Measurements from ENCODE around the gene PNLIPRP1.

- TF ChIP-seq, protein P1, sequence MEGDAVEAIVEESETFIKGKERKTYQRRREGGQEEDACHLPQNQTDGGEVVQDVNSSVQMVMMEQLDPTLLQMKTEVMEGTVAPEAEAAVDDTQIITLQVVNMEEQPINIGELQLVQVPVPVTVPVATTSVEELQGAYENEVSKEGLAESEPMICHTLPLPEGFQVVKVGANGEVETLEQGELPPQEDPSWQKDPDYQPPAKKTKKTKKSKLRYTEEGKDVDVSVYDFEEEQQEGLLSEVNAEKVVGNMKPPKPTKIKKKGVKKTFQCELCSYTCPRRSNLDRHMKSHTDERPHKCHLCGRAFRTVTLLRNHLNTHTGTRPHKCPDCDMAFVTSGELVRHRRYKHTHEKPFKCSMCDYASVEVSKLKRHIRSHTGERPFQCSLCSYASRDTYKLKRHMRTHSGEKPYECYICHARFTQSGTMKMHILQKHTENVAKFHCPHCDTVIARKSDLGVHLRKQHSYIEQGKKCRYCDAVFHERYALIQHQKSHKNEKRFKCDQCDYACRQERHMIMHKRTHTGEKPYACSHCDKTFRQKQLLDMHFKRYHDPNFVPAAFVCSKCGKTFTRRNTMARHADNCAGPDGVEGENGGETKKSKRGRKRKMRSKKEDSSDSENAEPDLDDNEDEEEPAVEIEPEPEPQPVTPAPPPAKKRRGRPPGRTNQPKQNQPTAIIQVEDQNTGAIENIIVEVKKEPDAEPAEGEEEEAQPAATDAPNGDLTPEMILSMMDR (IDR thresholded peaks at IDR 0.05; ENCODE audit: low read depth, low read length): no peak
- TF ChIP-seq POLR2A (IDR thresholded peaks at IDR 0.05; ENCODE audit: extremely low read depth, insufficient read length): no peak
Observed at GRCh38 chr10:116602648-116603400, 12.1 kb downstream of the PNLIPRP1 start.

All from NB4 (cell line).